PC-9 (cell line): Measurements from ENCODE around the gene GRAPL. TPM values are rescaled to one million over a fixed set of nuclear protein-coding genes. Genes with fewer than 3 reads are reported as not detected.
A peak's percentile ranks its signal among the peaks of the same experiment; 100 is the strongest.
"Not testable (repeated sequence)": the region's sequence is repeated elsewhere in the genome, so short reads cannot be mapped to it uniquely, and the experiment has no call there.

ENCODE experiments used
- BruUV-seq: library from RNA; stranded (reverse); fragments of 400-500 nt; replicated peaks from 2 replicates; lab custom pipeline; 2021; lab: Mats Ljungman, UMichigan
- CTCF ChIA-PET: fragments of 300-600 bp; sonication (Branson Sonifier 250); formaldehyde crosslinking; loops from one replicate; lab custom pipeline; 2022; ENCODE audit warnings: antibody characterized with exemption; lab: Charles Lee
- POLR2A ChIA-PET: fragments of 300-600 bp; sonication (Branson Sonifier 250); formaldehyde crosslinking; loops from one replicate; lab custom pipeline; 2022; ENCODE audit warnings: antibody characterized with exemption; ENCODE audit not compliant: unreplicated experiment; lab: Charles Lee
- DNase-seq, 2 experiments: peaks; one replicate each; pipeline versions ENCODE4 v3.0.0 to v3.0.0-alpha.2; 2015 to 2022; ENCODE audit warnings: mixed read lengths in 1 of 2
- H2AFZ ChIP-seq: fragments of 200-600 bp; sonication (generic); 2 replicates; pipeline ENCODE4 v1.8.1; 2017; ENCODE audit warnings: antibody characterized with exemption
- H3F3A ChIP-seq: fragments of 200-600 bp; sonication (generic); 2 replicates; pipeline ENCODE4 v1.8.1; 2017; ENCODE audit warnings: antibody characterized with exemption, mild to moderate bottlenecking, low read depth; ENCODE audit not compliant: insufficient read depth
- H3K27ac ChIP-seq: fragments of 200-600 bp; sonication (generic); 2 replicates; pipeline ENCODE4 v1.6.1; 2016; ENCODE audit warnings: mixed run types
- H3K27me3 ChIP-seq: fragments of 200-600 bp; sonication (generic); 2 replicates; pipeline ENCODE4 v1.6.1; 2016; ENCODE audit warnings: low read depth, mixed run types; ENCODE audit not compliant: insufficient read depth
- H3K36me3 ChIP-seq: fragments of 200-600 bp; sonication (generic); 2 replicates; pipeline ENCODE4 v1.6.1; 2016; ENCODE audit warnings: low read depth, mixed run types
- H3K4me1 ChIP-seq: fragments of 200-600 bp; sonication (generic); replicated peaks from 2 replicates; pipeline ENCODE4 v1.6.1; 2016; ENCODE audit warnings: mixed run types; ENCODE audit not compliant: insufficient read depth
- H3K4me2 ChIP-seq: fragments of 200-600 bp; sonication (generic); 2 replicates; pipeline ENCODE4 v1.6.1; 2017; ENCODE audit warnings: mixed run types
- H3K4me3 ChIP-seq: fragments of 200-600 bp; sonication (generic); 2 replicates; pipeline ENCODE4 v1.6.1; 2016; ENCODE audit warnings: mixed run types
- H3K79me2 ChIP-seq: fragments of 200-600 bp; sonication (generic); 2 replicates; pipeline ENCODE4 v1.6.1; 2017; ENCODE audit warnings: low read depth, mixed run types
- H3K9me2 ChIP-seq: fragments of 200-600 bp; sonication (generic); 2 replicates; pipeline ENCODE4 v1.8.1; 2017; ENCODE audit warnings: mild to moderate bottlenecking; ENCODE audit not compliant: insufficient read depth
- H3K9me3 ChIP-seq: fragments of 200-600 bp; sonication (generic); 2 replicates; pipeline ENCODE4 v1.8.1; 2016; ENCODE audit warnings: low read depth; ENCODE audit not compliant: insufficient read depth
- H4K20me1 ChIP-seq: fragments of 200-600 bp; sonication (generic); 2 replicates; pipeline ENCODE4 v1.8.1; 2017; ENCODE audit not compliant: insufficient read depth
- intact Hi-C: fragments of 100-400 bp; cut with micrococcal nuclease; formaldehyde crosslinking; loops from one replicate; pipeline ENCODE4 v1.10.0; 2022; ENCODE audit not compliant: unreplicated experiment
- total RNA-seq: library from RNA; stranded (reverse); gene quantifications from 2 replicates; pipeline ENCODE4 v1.2.3, GENCODE V29; 2021
- TF ChIP-seq, protein P1 (sequence below): fragments of 200-600 bp; sonication (generic); conservative IDR thresholded peaks from 2 replicates; pipeline ENCODE4 v1.6.1; 2017; ENCODE audit warnings: mixed run types, antibody characterized with exemption, mild to moderate bottlenecking, moderate library complexity

Gene GRAPL
- total RNA-seq, 1 experiment from 2014 or later: 0.37 TPM

- H3F3A ChIP-seq, intact Hi-C loops, H3K4me2 ChIP-seq, H3K36me3 ChIP-seq, H3K27ac ChIP-seq, H3K79me2 ChIP-seq, H3K4me3 ChIP-seq, DNase-seq, H4K20me1 ChIP-seq, H3K9me2 ChIP-seq, H2AFZ ChIP-seq, H3K4me1 ChIP-seq, H3K27me3 ChIP-seq, H3K9me3 ChIP-seq, POLR2A ChIA-PET, BruUV-seq, CTCF ChIA-PET: not testable (repeated sequence)
Measured at GRCh38 chr17:19108517-19108916, 18.9 kb upstream of the GRAPL start.

GRCh38 chr17:19110189-19111097, 16.9 kb upstream of the GRAPL start:
- DNase-seq, POLR2A ChIA-PET, H3K4me3 ChIP-seq, H2AFZ ChIP-seq, CTCF ChIA-PET, H3K4me1 ChIP-seq, H3K79me2 ChIP-seq, H3K9me3 ChIP-seq, H3K36me3 ChIP-seq, intact Hi-C loops, H3F3A ChIP-seq, H4K20me1 ChIP-seq, H3K27me3 ChIP-seq, H3K9me2 ChIP-seq: not testable (repeated sequence)
- H3K4me2 ChIP-seq: 0 out of 2 replicates have a peak overlapping the region, but pooled peaks have one; percentile 38
- H3K27ac ChIP-seq: 0 out of 2 replicates have a peak overlapping the region, but pooled peaks have one; percentile 72
- TSS peak; percentile 13 for BruUV-seq

DNA sequence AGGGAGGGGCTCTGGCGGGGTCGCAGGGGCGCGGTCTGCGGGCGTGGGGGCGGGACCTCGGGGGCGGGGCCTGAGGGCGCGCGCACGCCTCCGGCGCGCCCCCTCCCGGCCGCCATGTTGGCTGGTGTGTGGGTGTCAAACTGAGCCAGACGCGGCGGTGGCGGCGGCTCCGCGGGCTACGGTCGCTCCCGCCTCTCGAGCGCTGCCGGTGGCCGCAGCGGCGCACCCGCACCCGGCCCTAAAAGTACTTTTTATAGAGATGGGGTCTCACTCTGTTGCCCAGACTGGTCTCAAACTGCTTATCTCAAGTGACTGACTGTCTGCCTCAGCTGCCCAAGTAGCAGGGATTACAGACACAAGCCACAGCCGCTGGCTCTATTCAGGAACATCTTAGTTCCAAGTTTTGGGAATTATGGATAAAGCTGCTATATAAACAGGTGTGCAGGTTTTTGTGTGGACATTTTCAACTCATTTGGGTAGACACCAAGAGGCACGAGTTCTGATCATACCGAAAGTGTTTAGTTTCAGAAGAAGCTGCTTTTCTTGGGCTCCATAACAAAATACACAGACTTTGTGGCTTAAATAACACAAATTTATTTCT, 16.2 kb upstream of the GRAPL start:
- H3K36me3 ChIP-seq, H3F3A ChIP-seq, H4K20me1 ChIP-seq, H3K9me3 ChIP-seq, H3K4me1 ChIP-seq, intact Hi-C loops, H3K79me2 ChIP-seq, H3K9me2 ChIP-seq, CTCF ChIA-PET, H3K27me3 ChIP-seq, POLR2A ChIA-PET: not testable (repeated sequence)
- H3K27ac ChIP-seq: peak overlapping the region; percentile 72
- H3K4me3 ChIP-seq: peak overlapping the region; percentile 51
- DNase-seq: peak; percentile 30 to 75
- peak overlapping the region; percentile 80 for H3K4me2 ChIP-seq
- H2AFZ ChIP-seq: peak overlapping the region; percentile 86; the same call in 1 of the 2 replicates
- TSS peak; percentile 100 for BruUV-seq
- TF ChIP-seq, protein P1, sequence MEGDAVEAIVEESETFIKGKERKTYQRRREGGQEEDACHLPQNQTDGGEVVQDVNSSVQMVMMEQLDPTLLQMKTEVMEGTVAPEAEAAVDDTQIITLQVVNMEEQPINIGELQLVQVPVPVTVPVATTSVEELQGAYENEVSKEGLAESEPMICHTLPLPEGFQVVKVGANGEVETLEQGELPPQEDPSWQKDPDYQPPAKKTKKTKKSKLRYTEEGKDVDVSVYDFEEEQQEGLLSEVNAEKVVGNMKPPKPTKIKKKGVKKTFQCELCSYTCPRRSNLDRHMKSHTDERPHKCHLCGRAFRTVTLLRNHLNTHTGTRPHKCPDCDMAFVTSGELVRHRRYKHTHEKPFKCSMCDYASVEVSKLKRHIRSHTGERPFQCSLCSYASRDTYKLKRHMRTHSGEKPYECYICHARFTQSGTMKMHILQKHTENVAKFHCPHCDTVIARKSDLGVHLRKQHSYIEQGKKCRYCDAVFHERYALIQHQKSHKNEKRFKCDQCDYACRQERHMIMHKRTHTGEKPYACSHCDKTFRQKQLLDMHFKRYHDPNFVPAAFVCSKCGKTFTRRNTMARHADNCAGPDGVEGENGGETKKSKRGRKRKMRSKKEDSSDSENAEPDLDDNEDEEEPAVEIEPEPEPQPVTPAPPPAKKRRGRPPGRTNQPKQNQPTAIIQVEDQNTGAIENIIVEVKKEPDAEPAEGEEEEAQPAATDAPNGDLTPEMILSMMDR: peak; percentile 45; the same call in 1 of the 2 replicates

- H3F3A ChIP-seq, POLR2A ChIA-PET, H4K20me1 ChIP-seq, H2AFZ ChIP-seq, H3K4me3 ChIP-seq, H3K9me2 ChIP-seq, CTCF ChIA-PET, intact Hi-C loops, H3K79me2 ChIP-seq, H3K27me3 ChIP-seq, H3K36me3 ChIP-seq, H3K27ac ChIP-seq, H3K4me1 ChIP-seq, H3K9me3 ChIP-seq, H3K4me2 ChIP-seq: not testable (repeated sequence)
- TSS peak; percentile 83 for BruUV-seq
- peak; percentile 19 to 48 for DNase-seq
Measured at GRCh38 chr17:19111801-19112458, 15.5 kb upstream of the GRAPL start.

DNA sequence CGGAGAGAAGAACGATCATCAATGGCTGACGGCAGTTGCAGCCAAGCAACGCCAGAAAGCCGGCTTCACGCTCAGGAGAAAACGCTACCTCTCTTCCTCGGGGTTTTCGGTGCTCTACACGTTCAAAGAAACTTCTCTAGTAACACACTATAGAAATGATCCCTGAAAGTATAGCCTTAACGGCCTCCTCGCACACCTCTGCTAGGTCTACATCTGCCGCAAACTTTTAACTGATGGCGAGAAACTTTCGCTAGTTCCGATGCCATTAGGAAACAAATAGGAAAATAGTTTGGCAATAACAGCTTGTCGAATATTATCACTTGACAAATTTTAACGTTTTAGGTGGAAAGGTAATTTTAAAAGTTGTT, 14.9 kb upstream of the GRAPL start:
- DNase-seq: peak in 1 of 2 experiments; percentile 32

GRCh38 chr17:19118695-19119094, 8.7 kb upstream of the GRAPL start:
- CTCF ChIA-PET, H3K36me3 ChIP-seq, H3K9me2 ChIP-seq, H3F3A ChIP-seq, H2AFZ ChIP-seq, BruUV-seq, DNase-seq, H3K27ac ChIP-seq, POLR2A ChIA-PET, H3K27me3 ChIP-seq, H3K79me2 ChIP-seq, H4K20me1 ChIP-seq, intact Hi-C loops, H3K4me1 ChIP-seq, H3K4me2 ChIP-seq, H3K4me3 ChIP-seq, H3K9me3 ChIP-seq: not testable (repeated sequence)

More for the DNA sequence above, 14.9 kb upstream of the GRAPL start:
- H3K79me2 ChIP-seq, H2AFZ ChIP-seq, H4K20me1 ChIP-seq, H3K9me2 ChIP-seq, intact Hi-C loops, H3K4me2 ChIP-seq, H3K27me3 ChIP-seq, H3F3A ChIP-seq, H3K9me3 ChIP-seq, H3K4me1 ChIP-seq, BruUV-seq, H3K4me3 ChIP-seq, H3K27ac ChIP-seq, H3K36me3 ChIP-seq, CTCF ChIA-PET, POLR2A ChIA-PET: not testable (repeated sequence)
